Hepatic stellate cell (primary cell): ENCODE results near the gene RALGPS2.
"Not testable (repeated sequence)": the region's sequence is repeated elsewhere in the genome, so short reads cannot be mapped to it uniquely, and the experiment has no call there.

Experiments
- DNase-seq: peaks from one replicate; pipeline ENCODE4 v3.0.0; 2011; ENCODE audit warnings: low spot score

Gene RALGPS2

GRCh38 chr1:178725466-178726086, 532 bp downstream of the RALGPS2 start:
- peak; percentile 50 for DNase-seq

- peak; percentile 58 for DNase-seq
These were observed 1.1 kb downstream of the RALGPS2 start for GRCh38 chr1:178726087-178726517.

DNA sequence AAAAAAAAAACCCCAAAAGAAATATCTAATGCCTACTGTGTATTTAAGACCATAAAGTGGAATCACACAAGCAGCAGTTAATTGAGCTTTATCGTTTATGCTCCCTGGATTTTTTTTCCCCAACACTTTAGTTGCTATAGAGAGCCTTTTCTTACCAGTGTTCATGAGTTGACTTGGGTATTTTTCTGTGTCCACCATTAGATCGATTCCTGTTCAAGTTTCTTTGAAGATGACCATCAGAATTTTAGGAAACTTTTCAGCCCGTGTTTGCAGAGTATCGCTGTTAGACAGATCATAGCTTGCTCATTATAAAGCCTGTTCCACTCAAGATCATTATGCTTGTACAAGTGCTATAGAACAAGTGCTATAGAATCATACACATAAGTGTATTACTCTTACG, 1.5 kb downstream of the RALGPS2 start:
- no peak for DNase-seq

- no peak for DNase-seq
These were observed 2.2 kb downstream of the RALGPS2 start for GRCh38 chr1:178727014-178727895.

- DNase-seq = no peak
These were observed 8.9 kb downstream of the RALGPS2 start for GRCh38 chr1:178733972-178734371.

DNA sequence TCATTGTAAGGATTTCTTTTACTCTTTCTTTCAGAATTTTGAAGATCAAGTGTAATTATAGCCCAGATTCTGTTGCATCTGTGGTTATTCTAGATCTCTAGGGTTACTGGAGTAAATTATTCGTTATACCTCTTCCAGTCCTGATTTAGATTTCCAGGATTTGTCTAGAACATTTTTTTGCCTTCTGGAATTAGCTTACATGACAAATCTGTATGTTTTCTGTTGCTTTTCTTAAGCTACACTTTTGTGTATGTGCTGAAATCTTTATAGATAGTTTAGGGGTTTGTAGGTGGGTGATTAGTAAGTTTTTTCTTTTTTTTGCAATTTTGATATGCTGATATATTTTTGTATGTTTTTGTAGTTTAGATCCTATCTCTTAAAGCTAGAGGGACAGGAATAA, 13.7 kb downstream of the RALGPS2 start:
- no peak for DNase-seq

DNA sequence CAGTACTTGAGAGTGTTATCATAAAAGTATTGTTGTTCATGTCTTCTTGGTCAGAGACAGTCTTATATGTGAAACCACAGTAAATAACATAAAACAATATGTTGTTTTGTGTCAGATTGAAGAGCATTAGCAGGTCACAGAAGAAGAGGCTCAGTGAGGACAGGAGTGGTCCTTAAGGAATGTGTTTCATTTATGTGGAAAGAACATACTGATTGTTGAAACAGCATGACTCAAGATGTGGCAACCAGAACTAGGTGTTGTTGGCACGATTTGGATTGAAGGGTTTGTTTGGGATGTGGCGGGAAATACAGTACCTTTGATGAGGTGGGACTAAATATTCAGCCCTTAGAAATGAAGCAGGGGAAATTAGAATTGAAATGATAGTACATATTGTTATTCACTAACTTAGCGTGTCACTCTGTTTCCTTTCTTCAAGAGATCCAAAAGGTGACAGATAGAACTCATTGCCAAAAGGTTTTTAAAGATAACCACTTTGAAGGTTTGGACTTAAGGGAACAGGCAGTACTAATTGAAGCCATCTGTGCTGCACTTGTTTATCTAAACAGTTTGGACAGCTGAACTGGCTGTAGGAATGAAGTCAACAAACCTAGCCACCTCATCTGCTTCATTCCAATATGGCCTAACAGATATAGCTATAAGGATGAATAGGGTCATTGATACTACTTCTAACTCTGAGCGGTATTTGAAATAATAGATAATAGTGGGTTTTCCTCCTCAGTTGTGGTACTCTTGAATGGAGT, 14.4 kb downstream of the RALGPS2 start:
- DNase-seq = no peak

GRCh38 chr1:178740491-178740890, 15.4 kb downstream of the RALGPS2 start:
- no peak for DNase-seq

DNA sequence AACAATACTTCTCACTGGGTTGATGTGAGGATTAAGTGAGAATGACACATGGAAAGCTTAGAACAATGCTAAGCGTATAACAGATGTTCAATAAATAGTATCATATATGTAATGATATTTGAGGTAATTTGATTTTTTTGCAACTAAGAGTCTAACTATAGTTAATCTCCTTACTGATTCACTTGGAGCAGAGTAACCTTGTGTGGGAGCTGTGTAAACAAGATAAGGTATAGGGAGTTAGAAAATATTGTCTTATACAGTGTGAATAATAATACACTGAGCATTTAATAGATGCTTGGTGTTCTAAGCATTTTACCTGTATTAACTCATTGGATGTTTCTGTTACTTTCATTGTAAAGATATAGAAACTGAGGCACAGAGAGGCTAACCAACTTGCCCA, 15.9 kb downstream of the RALGPS2 start:
- no peak for DNase-seq

- no peak for DNase-seq
These were observed 18.8 kb downstream of the RALGPS2 start for GRCh38 chr1:178743801-178744200.

GRCh38 chr1:178745260-178745659, 20.2 kb downstream of the RALGPS2 start:
- no peak for DNase-seq

DNA sequence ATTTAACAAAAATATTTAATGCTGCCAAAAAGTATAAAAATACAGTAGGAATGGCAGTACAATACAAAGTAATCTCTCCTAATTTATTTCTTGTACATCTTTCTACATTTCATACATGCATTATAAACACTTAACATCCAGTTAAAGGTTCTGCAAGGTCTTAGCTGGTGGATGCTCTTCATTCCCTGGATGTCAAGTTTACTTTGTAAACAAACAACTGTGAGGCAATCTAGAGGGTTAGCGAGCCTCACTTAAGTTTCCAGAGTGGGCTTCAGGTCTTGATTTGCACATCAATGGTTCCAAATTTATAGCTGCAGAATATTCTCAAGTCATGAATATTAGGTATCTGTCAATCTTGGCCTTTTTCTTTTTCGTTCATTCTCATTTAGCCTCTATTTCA, 21.3 kb downstream of the RALGPS2 start:
- no peak for DNase-seq

DNA sequence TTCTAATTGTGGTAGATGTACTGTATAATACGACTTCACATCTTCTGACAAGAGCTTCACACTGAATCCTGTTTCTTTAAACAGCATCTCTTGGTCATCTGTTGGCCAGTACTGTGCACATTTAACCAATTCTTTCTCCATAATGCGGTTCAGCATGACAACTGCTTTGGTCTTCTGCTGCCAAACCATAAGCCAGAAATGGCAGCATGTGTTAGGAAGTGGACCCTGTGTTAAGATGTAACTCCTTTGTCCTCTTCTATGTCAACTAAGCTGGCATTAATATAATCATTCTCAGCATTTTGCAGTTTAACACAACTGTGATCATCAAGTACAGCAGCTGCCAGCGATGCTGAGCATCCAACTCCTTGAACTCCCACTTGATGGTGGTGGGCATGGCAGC, 22.3 kb downstream of the RALGPS2 start:
- not testable (repeated sequence) for DNase-seq

- DNase-seq = no peak
These were observed 24.6 kb downstream of the RALGPS2 start for GRCh38 chr1:178749581-178750166.

DNA sequence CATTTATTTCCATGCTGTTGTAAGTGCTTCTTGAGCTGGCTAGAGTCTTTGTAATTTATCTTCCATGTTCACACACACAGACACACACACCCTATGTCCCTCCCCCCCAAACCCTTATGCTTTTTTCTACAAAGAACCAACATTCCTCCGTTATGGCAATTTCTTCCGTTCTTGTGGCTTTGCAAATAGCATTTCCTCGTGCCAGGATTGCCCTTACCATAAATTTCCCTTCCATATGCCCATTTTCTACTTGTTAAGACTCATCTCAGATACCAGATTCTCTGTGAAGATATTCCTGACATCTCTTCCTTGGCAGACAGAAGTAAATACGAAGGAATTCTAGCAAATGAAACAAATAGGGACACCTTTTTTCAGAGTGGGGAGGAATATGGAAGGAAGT, 26.0 kb downstream of the RALGPS2 start:
- DNase-seq = no peak

- DNase-seq = no peak
These were observed 27.8 kb downstream of the RALGPS2 start for GRCh38 chr1:178752891-178753290.

GRCh38 chr1:178754655-178755256, 29.7 kb downstream of the RALGPS2 start:
- not testable (repeated sequence) for DNase-seq

GRCh38 chr1:178768423-178768822, 43.4 kb downstream of the RALGPS2 start:
- peak; percentile 18 for DNase-seq

- DNase-seq = no peak
These were observed 47.9 kb downstream of the RALGPS2 start for GRCh38 chr1:178772952-178773351.

- peak; percentile 4 for DNase-seq
These were observed 49.2 kb downstream of the RALGPS2 start for GRCh38 chr1:178774263-178774662.

DNA sequence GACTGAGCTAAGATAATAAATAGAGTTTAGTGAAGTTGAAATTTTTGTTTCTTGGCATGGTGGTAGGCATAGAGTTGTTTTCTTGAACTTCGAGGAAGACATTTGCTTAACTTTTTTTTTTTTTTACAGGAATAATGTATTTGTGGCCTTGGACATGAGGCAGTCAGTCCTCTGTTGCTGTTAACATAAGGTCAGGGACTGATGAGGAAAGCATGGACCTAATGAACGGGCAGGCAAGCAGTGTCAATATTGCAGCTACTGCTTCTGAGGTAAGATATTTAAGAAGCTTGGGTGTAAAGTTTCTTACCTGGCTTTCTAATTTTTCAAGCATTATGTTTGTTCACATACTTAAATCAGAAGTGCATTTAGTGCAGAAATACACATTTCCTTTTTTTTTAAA, 51.5 kb downstream of the RALGPS2 start:
- DNase-seq = no peak
